ENCODE measurements around the gene ELFN1. TPM values are rescaled to one million over a fixed set of nuclear protein-coding genes. Genes with fewer than 3 reads are reported as not detected.
"Not testable (repeated sequence)": the region's sequence is repeated elsewhere in the genome, so short reads cannot be mapped to it uniquely, and the experiment has no call there.

ELFN1 gene
- total RNA-seq, 6 donors from 2014 or later = 0.11 to 3.0 (median 0.30) TPM; not detected in 1

DNA sequence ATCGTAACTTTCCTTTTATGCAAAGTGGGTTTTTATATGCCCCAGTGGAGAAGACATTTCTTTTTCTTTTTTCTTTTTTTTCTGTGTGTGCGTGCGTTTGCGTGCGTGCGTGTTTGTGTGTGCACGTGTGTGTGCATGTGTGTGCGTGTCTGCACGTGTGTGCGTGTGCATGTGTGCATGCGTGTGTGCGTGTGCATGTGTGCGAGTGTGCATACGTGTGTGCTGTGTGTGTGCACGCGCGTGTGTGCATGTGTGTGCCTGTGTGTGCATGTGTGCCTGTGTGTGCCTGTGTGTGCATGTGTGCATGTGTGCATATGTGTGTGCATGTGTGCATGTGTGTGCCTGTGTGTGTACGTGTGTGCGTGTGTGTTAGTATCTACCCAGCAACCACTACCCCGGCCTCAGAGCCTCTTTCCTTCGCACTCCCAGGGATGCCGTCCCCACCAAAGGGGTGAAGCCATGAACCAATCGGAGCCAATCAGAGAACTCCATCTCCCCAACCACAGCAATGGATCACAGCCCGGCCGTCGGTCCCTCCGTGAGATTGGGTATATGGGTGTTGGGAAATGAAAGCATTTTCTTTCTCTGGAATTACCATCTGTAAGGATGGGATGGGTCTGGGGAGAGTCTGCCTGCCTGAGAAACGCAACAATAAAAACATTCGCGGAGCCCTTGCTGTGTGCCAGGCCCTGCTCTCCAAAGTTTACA lies 92.3 kb downstream of the ELFN1 start:
- ATAC-seq (ENCODE audit: low FRiP score in 2 of 2) = no peak
- Histone ChIP-seq H3K9me3 (peaks cover 3 to 25% (median 15%) of the 10 kb centered on the region in 4 donors), H3K36me3 (no peaks in the 10 kb centered on the region), H3K27me3 (no peaks in the 10 kb centered on the region), H3K4me3 (no peak overlapping the region), H3K4me1 (no peaks in the 10 kb centered on the region), H3K27ac (no peak overlapping the region)
- TF ChIP-seq POLR2AphosphoS5 (IDR thresholded peaks at IDR 0.05) (no peak), POLR2A (IDR thresholded peaks at IDR 0.05) (no peak), EP300 (IDR thresholded peaks at IDR 0.05) (no peak)
- TF ChIP-seq, protein P1, sequence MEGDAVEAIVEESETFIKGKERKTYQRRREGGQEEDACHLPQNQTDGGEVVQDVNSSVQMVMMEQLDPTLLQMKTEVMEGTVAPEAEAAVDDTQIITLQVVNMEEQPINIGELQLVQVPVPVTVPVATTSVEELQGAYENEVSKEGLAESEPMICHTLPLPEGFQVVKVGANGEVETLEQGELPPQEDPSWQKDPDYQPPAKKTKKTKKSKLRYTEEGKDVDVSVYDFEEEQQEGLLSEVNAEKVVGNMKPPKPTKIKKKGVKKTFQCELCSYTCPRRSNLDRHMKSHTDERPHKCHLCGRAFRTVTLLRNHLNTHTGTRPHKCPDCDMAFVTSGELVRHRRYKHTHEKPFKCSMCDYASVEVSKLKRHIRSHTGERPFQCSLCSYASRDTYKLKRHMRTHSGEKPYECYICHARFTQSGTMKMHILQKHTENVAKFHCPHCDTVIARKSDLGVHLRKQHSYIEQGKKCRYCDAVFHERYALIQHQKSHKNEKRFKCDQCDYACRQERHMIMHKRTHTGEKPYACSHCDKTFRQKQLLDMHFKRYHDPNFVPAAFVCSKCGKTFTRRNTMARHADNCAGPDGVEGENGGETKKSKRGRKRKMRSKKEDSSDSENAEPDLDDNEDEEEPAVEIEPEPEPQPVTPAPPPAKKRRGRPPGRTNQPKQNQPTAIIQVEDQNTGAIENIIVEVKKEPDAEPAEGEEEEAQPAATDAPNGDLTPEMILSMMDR (IDR thresholded peaks at IDR 0.05) = no peak
- no peak for DNase-seq
- WGBS, 2 donors = 93 to 96% methylated on average over 29 to 30 of the region's 30 CpGs

DNA sequence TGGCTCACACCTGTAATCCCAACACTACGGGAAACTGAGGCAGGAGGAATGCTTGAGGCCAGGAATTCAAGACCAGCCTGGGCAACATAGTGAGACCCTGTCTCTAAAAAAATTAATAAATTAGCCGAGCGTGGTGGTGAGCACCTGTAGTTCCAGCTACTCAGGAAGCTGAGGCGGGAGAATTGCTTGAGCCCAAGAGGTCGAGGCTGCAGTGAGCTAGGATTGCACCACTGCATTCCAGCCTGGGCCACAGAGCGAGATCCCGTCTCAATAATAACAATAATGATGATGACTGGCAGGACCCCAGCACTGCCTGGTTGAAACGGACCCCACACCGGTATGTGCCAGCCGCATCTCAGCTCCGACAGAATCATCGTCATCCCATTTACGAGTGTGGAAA lies 93.0 kb downstream of the ELFN1 start:
- TF ChIP-seq, protein P1 (IDR thresholded peaks at IDR 0.05) = no peak
- TF ChIP-seq EP300 (IDR thresholded peaks at IDR 0.05) = no peak
- no peak for TF ChIP-seq POLR2AphosphoS5 (IDR thresholded peaks at IDR 0.05)
- TF ChIP-seq POLR2A (IDR thresholded peaks at IDR 0.05) = no peak
- ATAC-seq (ENCODE audit: low FRiP score in 2 of 2) = no peak
- no peak overlapping the region for H3K27ac ChIP-seq
- no peaks in the 10 kb centered on the region for H3K36me3 ChIP-seq
- DNase-seq = no peak
- H3K27me3 ChIP-seq = no peaks in the 10 kb centered on the region
- H3K4me1 ChIP-seq = no peaks in the 10 kb centered on the region
- H3K9me3 ChIP-seq = peaks cover 3 to 25% (median 15%) of the 10 kb centered on the region in 4 donors
- H3K4me3 ChIP-seq = no peak overlapping the region
- 96% methylated on average over 13 of the region's 13 CpGs for WGBS, 2 donors

DNA sequence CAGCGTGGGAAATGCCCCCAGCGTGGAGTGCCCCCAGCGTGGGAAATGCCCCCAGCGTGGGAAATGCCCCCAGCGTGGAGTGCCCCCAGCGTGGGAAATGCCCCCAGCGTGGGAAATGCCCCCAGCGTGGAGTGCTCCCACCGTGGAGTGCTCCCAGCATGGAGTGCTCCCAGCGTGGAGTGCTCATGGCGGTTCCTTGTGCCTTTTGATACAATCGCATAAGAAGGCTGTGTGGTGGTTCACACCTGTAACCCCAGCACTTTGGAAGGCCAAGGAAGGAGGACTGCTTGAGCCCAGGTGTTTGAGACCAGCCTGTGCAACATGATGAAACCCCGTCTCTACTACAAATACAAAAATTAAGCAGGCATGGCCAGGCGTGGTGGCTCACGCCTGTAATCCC lies 93.8 kb downstream of the ELFN1 start:
- H3K27ac ChIP-seq; ATAC-seq (ENCODE audit: low FRiP score in 2 of 2); H3K4me1 ChIP-seq; H3K36me3 ChIP-seq; DNase-seq; H3K4me3 ChIP-seq; H3K27me3 ChIP-seq: not testable (repeated sequence)
- peaks cover 3 to 25% (median 15%) of the 10 kb centered on the region in 4 donors for H3K9me3 ChIP-seq
- 97 to 98% methylated on average over 6 to 10 of the region's 15 CpGs for WGBS, 2 donors

DNA sequence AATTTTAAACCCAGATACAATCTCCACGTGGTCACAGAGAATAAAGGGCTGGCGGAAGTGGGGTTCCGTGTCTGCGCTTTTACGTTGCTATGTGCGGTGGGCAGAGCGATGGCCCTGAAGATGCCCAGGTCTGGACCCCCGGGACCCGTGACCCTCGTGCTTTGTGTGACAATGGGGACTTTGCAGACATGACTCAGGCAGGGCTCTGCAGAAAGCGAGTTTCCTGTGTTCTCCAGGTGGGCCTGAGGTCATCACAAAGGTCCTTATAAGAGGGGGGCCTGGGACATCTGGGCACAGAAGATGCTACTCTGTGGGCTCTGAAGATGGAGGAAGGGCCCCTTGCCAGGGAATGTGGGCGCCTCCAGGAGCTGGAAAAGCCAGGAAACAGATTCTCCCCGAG lies 95.3 kb downstream of the ELFN1 start:
- 87 to 88% methylated on average over 12 to 13 of the region's 13 CpGs for WGBS, 2 donors
- Histone ChIP-seq H3K27me3 (no peaks in the 10 kb centered on the region), H3K4me1 (no peaks in the 10 kb centered on the region), H3K36me3 (no peaks in the 10 kb centered on the region), H3K27ac (no peak overlapping the region), H3K9me3 (peaks cover 3 to 25% (median 15%) of the 10 kb centered on the region in 4 donors), H3K4me3 (no peak overlapping the region)
- ATAC-seq (ENCODE audit: low FRiP score in 2 of 2) (no peak), DNase-seq (no peak)
- no peak for TF ChIP-seq POLR2A (IDR thresholded peaks at IDR 0.05)
- TF ChIP-seq, protein P1 (IDR thresholded peaks at IDR 0.05) = no peak
- TF ChIP-seq POLR2AphosphoS5 (IDR thresholded peaks at IDR 0.05) = no peak
- TF ChIP-seq EP300 (IDR thresholded peaks at IDR 0.05) = no peak

DNA sequence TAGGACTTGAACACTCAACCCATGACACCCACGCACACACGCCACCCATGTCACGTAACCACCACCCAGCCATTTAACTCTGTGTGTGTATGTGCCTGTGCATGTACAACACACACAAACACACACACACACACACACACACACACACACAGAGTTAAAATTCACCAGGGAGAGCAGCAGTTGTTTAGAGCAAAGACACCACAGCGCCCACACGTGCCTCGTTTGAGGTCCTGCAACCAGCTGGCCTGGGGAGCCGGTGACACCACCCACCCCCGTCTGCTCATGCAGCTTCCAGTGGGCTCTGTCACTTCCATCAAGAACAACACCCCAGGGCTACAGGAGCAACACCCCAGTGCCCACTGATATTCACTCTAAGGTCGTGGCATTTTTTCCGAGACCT lies 97.4 kb downstream of the ELFN1 start:
- 61 to 64% methylated on average over 10 of the region's 10 CpGs for WGBS, 2 donors
- TF ChIP-seq POLR2A (IDR thresholded peaks at IDR 0.05) (no peak), POLR2AphosphoS5 (IDR thresholded peaks at IDR 0.05) (no peak), EP300 (IDR thresholded peaks at IDR 0.05) (no peak)
- TF ChIP-seq, protein P1 (IDR thresholded peaks at IDR 0.05) = no peak
- Histone ChIP-seq H3K27ac (no peak overlapping the region), H3K4me3 (no peak overlapping the region), H3K9me3 (peaks cover 3 to 24% (median 15%) of the 10 kb centered on the region in 4 donors), H3K36me3 (no peaks in the 10 kb centered on the region), H3K4me1 (no peaks in the 10 kb centered on the region), H3K27me3 (no peaks in the 10 kb centered on the region)
- ATAC-seq (ENCODE audit: low FRiP score in 2 of 2) (no peak), DNase-seq (no peak)
